Esophagus squamous epithelium (tissue), 5 donors: Measurements from ENCODE around the gene QARS1. TPM values are rescaled to one million over a fixed set of nuclear protein-coding genes. Genes with fewer than 3 reads are reported as not detected.

ENCODE experiments used
- DNase-seq: peaks from one replicate; lab custom pipeline; 2025; lab: John Stamatoyannopoulos, UW
- H3K27ac ChIP-seq, 4 donors: fragments of 200-600 bp; sonication (generic); one replicate each; pipeline ENCODE4 v1.5.1; 2016 to 2019; ENCODE audit warnings: mild to moderate bottlenecking in 1 of 4
- H3K27me3 ChIP-seq, 4 donors: fragments of 200-600 bp; sonication (generic); 1 replicate in 3 of 4; 2 replicates in 1 of 4; pipeline versions ENCODE4 v1.5.1 to v1.6.0; 2017 to 2021; ENCODE audit warnings: antibody characterized with exemption in 1 of 4
- H3K36me3 ChIP-seq, 3 donors: fragments of 200-600 bp; sonication (generic); one replicate each; pipeline ENCODE4 v1.5.1; 2016 to 2019
- H3K4me1 ChIP-seq, 3 donors: fragments of 200-600 bp; sonication (generic); one replicate each; pipeline ENCODE4 v1.5.1; 2017 to 2019
- H3K4me3 ChIP-seq, 4 donors: fragments of 200-600 bp; sonication (generic); 1 replicate in 3 of 4; 2 replicates in 1 of 4; pipeline ENCODE4 v1.5.1; 2016 to 2019; ENCODE audit warnings: mild to moderate bottlenecking in 2 of 4, moderate library complexity in 1 of 4
- H3K9me3 ChIP-seq, 3 donors: fragments of 200-600 bp; sonication (generic); one replicate each; pipeline ENCODE4 v1.5.1; 2016 to 2019
- CTCF ChIP-seq, 6 experiments: fragments of 450-650 bp in 4 of 6; fragments of 200-600 bp in 2 of 6; sonication (generic) in 2 of 6; IDR thresholded peaks; one replicate each; pipeline ENCODE4 v1.5.1; 2016 to 2019; ENCODE audit warnings: antibody characterized with exemption in 6 of 6, mild to moderate bottlenecking in 4 of 6, moderate library complexity in 4 of 6
- POLR2A ChIP-seq, 4 donors: fragments of 450-650 bp; IDR thresholded peaks; one replicate each; pipeline ENCODE4 v1.6.1; 2017; ENCODE audit warnings: antibody characterized with exemption in 4 of 4, mild to moderate bottlenecking in 4 of 4, moderate library complexity in 3 of 4
- WGBS, 2 donors: methylation state at CpG; one replicate each; pipeline ENCODE4 v1.1.5; 2018; 5-methylcytosine and 5-hydroxymethylcytosine counted together
- intact Hi-C: fragments of 100-400 bp; cut with DNase I; formaldehyde crosslinking; loops from one replicate; pipeline ENCODE4 v1.15.0; 2022
- small RNA-seq, 4 donors: library from RNA; depleted of rRNA; stranded (forward); fragments of <200 nt; gene quantifications; one replicate each; pipeline ENCODE3, GENCODE V24; 2016
- total RNA-seq, 4 donors: library from RNA; depleted of rRNA; stranded (reverse); fragments of >200 nt; gene quantifications; one replicate each; pipeline ENCODE4 v1.1.0, GENCODE V29; 2016
- donor health status: DM: yes; HTN: yes; CAD: no.

Gene QARS1
- total RNA-seq, 4 donors from 2014 or later: 236 to 290 (median 265) TPM

DNA sequence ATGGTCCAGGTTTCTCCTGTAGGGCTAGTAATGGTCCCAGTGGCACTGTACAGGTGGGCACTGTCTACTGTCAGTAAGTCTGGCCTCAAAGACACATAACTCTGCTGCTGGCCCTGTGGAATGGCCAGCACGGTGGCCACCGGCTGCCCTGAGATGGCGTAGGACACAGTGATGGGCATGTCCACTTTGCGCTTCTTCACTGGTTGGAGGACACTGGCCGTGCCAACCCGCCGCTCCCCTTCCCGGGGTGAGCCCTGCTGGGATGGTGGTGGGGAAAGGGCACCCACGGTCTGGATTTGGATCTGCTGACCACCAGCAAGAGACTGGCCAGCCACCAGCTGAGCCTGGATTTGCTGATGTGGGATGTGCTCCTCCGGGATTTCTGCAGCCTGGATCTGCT lies 47.3 kb downstream of the QARS1 start:
- no peak overlapping the region for H3K27ac ChIP-seq
- no peaks in the 10 kb centered on the region for H3K9me3 ChIP-seq
- WGBS, 2 donors: 80 to 88% methylated on average over 1 to 9 of the region's 10 CpGs
- no peaks in the 10 kb centered on the region for H3K4me1 ChIP-seq
- H3K36me3 ChIP-seq: peaks cover 22 to 100% (median 35%) of the 10 kb centered on the region in 3 donors
- intact Hi-C loops: no loop called here
- no peak for TF ChIP-seq CTCF (IDR thresholded peaks at IDR 0.05)
- TF ChIP-seq POLR2A (IDR thresholded peaks at IDR 0.05): no peak
- H3K4me3 ChIP-seq: no peak overlapping the region
- no peaks in the 10 kb centered on the region for H3K27me3 ChIP-seq
- DNase-seq: no peak

- Histone ChIP-seq H3K4me1 (no peaks in the 10 kb centered on the region), H3K9me3 (no peaks in the 10 kb centered on the region), H3K27ac (no peak overlapping the region), H3K27me3 (no peaks in the 10 kb centered on the region), H3K4me3 (no peak overlapping the region), H3K36me3 (peaks cover 24 to 94% (median 35%) of the 10 kb centered on the region in 3 donors)
- TF ChIP-seq POLR2A (IDR thresholded peaks at IDR 0.05) (no peak), CTCF (IDR thresholded peaks at IDR 0.05) (no peak)
- intact Hi-C loops: no loop called here
- DNase-seq: no peak
- WGBS, 2 donors: 90% methylated on average over 2 of the region's 2 CpGs
Measured at GRCh38 chr3:49054344-49054862, 50.2 kb downstream of the QARS1 start.

DNA sequence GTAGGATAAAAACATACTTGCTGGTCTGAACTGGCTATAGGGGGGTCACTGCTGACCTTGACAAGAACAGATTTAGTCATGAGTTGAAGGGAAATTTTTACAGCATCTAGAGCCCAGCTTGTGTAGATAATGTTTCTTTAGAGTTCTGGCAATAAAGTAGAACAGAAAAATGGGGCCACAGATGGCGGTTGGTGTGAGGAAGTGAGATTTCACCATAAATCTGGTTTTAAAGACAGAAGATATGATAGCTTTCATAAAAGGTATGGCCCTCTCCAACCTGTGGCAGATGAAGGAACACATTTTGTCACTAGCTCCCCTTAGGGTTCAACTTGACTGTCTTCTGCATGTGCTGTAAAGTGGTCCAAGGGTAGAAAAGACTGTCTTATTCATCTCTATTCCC lies 51.0 kb downstream of the QARS1 start:
- DNase-seq: no peak

More for the DNA sequence above, 51.0 kb downstream of the QARS1 start:
- Histone ChIP-seq H3K27me3 (no peaks in the 10 kb centered on the region), H3K4me1 (no peaks in the 10 kb centered on the region), H3K36me3 (peaks cover 22 to 94% (median 35%) of the 10 kb centered on the region in 3 donors), H3K9me3 (no peaks in the 10 kb centered on the region), H3K4me3 (no peak overlapping the region), H3K27ac (no peak overlapping the region)
- intact Hi-C loops: no loop called here
- TF ChIP-seq POLR2A (IDR thresholded peaks at IDR 0.05) (no peak), CTCF (IDR thresholded peaks at IDR 0.05) (no peak)
- WGBS, 2 donors: 79 to 84% methylated on average over 1 of the region's 1 CpG

Small RNAs within 50 kb of the gene (small RNA-seq; reads per million reads assigned to genes)
- 0 reads per million in 4 donors for gene RN7SL182P

Other genes starting within 250 kb of the QARS1 start
- gene SLC25A20, start 205.9 kb downstream of the QARS1 start, total RNA-seq: 10 to 100 TPM in 2 of 4 donors, 1 to 10 TPM in 2; 4.2 to 19.6 (median 11.7) TPM
- gene ARIH2, start 185.9 kb downstream of the QARS1 start, total RNA-seq: 10 to 100 TPM; 54.0 to 74.2 (median 71.3) TPM
- gene P4HTM, start 114.5 kb downstream of the QARS1 start, total RNA-seq: 10 to 100 TPM in 3 of 4 donors, 1 to 10 TPM in 1; 5.7 to 28.1 (median 16.7) TPM
- gene WDR6, start 97.4 kb downstream of the QARS1 start, total RNA-seq: 10 to 100 TPM; 27.4 to 78.0 (median 37.6) TPM
- 10 to 100 TPM; 34.4 to 42.4 (median 37.1) TPM for gene DALRD3, start 86.2 kb downstream of the QARS1 start, total RNA-seq
- 10 to 100 TPM; 50.8 to 88.1 (median 54.1) TPM for gene NDUFAF3, start 82.6 kb downstream of the QARS1 start, total RNA-seq
- gene IMPDH2, start 75.4 kb downstream of the QARS1 start, total RNA-seq: 100 to 1,000 TPM; 123 to 278 (median 200) TPM
- gene QRICH1, start 10.7 kb downstream of the QARS1 start, total RNA-seq: 10 to 100 TPM; 36.8 to 85.6 (median 49.1) TPM
- 10 to 100 TPM; 37.8 to 52.3 (median 40.7) TPM for gene USP19, start 16.1 kb upstream of the QARS1 start, total RNA-seq
- 100 to 1,000 TPM in 3 of 4 donors, 10 to 100 TPM in 1; 66.0 to 319 (median 175) TPM for gene LAMB2, start 28.3 kb upstream of the QARS1 start, total RNA-seq
- gene CCDC71, start 61.6 kb upstream of the QARS1 start, total RNA-seq: 10 to 100 TPM; 17.0 to 31.1 (median 23.1) TPM
- 10 to 100 TPM; 18.0 to 58.6 (median 46.3) TPM for gene KLHDC8B, start 66.8 kb upstream of the QARS1 start, total RNA-seq
- 1 to 10 TPM; 1.8 to 3.6 (median 3.0) TPM for gene C3orf62, start 172.5 kb upstream of the QARS1 start, total RNA-seq
- gene USP4, start 235.3 kb upstream of the QARS1 start, total RNA-seq: 10 to 100 TPM in 3 of 4 donors, 1 to 10 TPM in 1; 8.1 to 29.6 (median 19.3) TPM